Putamen (tissue), 1 donor: ENCODE results near the gene CDKN2B-AS1.

Experiments
- DNase-seq: peaks from one replicate; pipeline ENCODE4 v3.0.0-alpha.2; 2016; ENCODE audit warnings: low spot score

The CDKN2B-AS1 gene

DNA sequence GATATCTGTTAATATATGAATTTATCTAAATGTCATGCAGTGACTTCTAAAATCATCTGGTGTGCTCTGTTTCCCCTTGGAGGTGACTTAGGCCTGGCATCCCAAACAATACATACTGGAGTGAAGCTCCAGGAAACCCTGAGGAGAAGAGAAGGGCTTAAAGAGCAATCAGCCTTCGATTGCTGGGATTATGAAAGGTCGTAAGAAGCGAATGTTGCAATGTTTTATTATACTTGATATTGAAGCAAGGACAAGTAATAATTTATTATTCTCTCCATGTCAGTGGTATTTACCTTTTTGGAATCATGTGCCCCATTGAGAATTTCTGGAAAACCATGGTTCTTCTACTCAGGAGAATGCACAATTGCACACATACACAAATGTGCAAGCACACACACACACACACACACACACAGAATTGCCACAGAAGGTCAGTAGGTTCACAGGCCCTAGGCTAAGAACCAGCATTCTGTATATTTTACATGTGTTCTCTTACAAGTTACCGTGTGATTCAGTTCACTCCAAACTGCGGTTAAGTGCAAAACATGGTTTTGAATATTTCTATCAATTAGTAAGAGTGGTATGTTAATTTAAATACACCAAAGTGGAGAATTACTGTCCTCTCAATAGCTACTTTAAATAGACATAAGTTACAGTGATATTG lies 93.6 kb downstream of the CDKN2B-AS1 start:
- DNase-seq = no peak

DNA sequence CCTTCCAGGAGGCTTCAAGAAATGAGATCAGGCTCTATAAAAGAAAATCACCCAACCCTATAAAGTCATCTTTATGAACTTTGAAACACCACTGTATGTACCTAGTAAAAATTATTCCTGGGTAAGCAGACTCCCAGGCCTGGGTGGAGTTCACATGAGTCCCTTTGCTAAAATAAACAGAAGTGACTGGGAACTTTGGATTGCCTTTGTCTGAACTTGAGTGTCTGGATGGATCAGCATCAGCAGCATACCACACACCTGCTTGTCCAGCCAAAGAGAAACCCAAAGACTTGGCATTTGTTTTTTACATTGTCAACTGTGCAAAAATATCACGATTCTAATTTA lies 94.1 kb downstream of the CDKN2B-AS1 start:
- DNase-seq = no peak

- no peak for DNase-seq
These were observed 103.1 kb downstream of the CDKN2B-AS1 start for GRCh38 chr9:22097707-22098106.

GRCh38 chr9:22098643-22099332 lies 104.2 kb downstream of the CDKN2B-AS1 start:
- no peak for DNase-seq

- no peak for DNase-seq
These were observed 106.0 kb downstream of the CDKN2B-AS1 start for GRCh38 chr9:22100626-22101025.

- no peak for DNase-seq
These were observed 107.8 kb downstream of the CDKN2B-AS1 start for GRCh38 chr9:22102146-22103053.

- DNase-seq = no peak
These were observed 109.3 kb downstream of the CDKN2B-AS1 start for GRCh38 chr9:22103685-22104575.

- DNase-seq = no peak
These were observed 110.6 kb downstream of the CDKN2B-AS1 start for GRCh38 chr9:22105005-22105722.

- no peak for DNase-seq
These were observed 112.8 kb downstream of the CDKN2B-AS1 start for GRCh38 chr9:22107202-22108045.

DNA sequence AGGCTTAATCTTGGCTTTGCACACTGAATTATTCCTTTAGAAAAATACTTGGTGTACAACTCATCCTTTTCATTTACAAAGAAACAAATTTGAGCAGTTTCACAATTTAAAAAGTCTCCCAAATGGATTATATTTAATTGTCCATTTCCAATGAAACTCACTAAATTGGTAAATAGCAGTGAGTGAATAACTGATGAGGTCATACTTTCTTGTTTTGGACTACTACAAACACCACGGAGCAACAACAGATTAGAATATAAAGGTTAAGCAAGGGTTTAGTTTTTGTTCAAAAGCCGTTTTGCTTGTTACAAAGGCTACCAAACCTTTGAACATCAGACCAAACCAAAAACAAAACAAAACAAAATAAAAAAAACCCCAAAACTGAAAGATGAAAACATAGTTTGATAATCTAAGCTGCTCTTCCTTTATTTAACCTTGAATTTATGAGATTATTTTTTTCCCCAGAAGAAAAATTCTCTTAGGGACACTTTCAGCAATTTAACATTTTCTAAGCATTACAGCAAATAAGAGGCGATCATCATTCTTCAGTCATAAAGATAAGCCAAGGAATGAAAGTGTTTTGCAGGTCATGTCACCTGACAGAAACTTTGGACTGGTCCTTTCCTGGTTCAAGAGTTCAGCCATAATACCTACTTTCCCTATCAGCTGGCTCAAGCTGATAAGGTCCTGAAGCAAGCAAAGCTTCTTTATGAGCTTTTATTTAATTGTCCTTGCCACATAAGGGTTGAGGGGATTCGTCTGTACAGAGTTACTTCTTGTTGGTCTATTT lies 114.2 kb downstream of the CDKN2B-AS1 start:
- no peak for DNase-seq

- no peak for DNase-seq
These were observed 116.8 kb downstream of the CDKN2B-AS1 start for GRCh38 chr9:22111176-22111953.

- no peak for DNase-seq
These were observed 117.3 kb downstream of the CDKN2B-AS1 start for GRCh38 chr9:22111954-22112247.

DNA sequence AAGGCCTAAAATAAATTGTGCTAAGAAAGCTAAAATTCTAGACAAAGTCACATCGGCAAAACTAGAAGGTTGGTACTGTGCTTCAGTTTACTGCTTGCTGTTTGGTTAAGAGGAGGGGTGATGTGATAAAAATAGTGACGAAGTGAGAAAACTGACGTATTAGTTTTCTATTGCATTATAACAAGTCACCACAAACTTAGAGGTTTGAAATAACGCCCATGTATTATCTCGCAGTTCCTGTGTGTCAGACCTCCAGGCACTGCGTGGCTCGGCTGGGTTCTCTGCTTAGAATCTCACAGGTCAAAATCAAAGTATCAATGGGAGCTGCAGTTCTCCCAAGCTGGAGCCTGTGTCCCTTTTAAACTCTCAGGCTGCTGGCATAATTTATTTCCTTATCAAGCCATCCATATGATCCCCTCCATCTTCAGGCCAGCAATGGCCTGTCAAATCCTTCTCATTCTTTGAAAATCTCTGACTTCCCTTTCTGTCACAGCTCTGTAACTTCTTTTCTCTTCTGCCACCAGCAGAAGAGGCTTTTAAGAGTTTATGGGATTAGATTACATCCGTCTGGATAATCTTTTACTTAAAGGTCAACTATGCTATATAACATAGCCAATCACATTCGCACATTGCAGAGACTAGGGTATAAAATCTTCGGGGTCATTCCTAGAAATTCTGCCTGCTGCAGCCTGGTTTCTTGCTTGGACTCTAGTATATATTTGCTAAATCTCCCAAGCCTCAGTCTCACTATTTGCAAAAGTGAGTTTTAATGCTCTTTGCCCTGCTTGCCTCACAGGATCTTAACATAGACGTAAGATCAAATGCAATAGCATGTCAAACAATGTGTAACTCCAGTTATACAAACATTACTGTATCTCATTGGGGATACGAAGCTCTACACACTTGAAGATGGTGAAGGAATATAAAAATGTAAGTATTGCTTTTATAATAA lies 118.6 kb downstream of the CDKN2B-AS1 start:
- DNase-seq = no peak

- DNase-seq = no peak
These were observed 120.4 kb downstream of the CDKN2B-AS1 start for GRCh38 chr9:22114956-22115355.

GRCh38 chr9:22116758-22117157 lies 122.2 kb downstream of the CDKN2B-AS1 start:
- no peak for DNase-seq

DNA sequence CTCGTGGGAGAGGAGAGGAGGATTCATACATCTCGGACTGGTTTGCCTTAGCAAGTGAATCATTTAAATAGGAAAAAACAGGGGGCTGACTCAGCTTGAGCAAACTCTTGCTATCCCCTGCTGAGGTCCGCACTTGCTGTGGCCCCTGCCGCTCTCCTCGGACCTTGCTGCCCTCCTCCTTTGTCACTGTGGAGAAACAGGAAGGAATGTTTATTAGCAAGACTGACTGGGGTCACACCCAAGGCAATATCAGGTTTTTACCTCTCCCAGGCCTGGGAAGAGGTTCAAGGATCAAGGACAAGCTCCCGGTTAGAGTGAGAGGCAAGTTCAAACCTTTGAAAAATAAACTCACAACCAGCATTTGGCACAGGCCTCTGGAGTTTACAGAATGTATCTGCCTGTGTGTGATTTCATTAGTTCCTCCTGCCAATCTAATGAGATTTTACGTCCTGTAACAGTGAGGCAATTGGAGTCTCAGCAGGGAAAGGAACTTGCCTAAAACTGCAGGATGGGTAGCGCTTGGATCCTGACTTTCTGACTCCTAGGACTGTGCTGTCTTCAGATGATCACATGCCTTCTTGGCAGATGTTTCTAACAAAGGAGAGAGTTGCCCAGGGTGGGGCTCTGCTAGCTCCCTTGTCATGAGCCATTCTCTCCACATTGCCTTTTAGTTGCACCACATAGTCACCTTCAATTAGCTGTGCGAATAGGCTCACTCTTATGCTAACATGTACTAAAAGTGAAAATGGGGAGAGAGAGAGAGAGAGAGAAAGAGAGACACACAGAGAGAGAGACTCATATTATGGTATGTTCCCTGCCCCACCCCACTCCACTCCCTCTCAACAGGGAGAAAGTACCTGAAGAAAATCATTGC lies 123.2 kb downstream of the CDKN2B-AS1 start:
- DNase-seq = no peak
